KMS-11 (cell line): Measurements from ENCODE around the gene CTTNBP2.

Experiments
- H2AFZ ChIP-seq: fragments of 200-600 bp; sonication (generic); 2 replicates; pipeline ENCODE4 v1.6.1; 2016; ENCODE audit warnings: antibody characterized with exemption, mixed run types, low read depth
- H3K27ac ChIP-seq: fragments of 200-600 bp; sonication (generic); 2 replicates; pipeline ENCODE4 v1.6.1; 2016; ENCODE audit warnings: mild to moderate bottlenecking, mixed run types
- H3K27me3 ChIP-seq: fragments of 200-600 bp; sonication (generic); 2 replicates; pipeline ENCODE4 v1.6.1; 2017; ENCODE audit warnings: mild to moderate bottlenecking, low read depth, mixed run types, moderate library complexity; ENCODE audit not compliant: insufficient read depth
- H3K36me3 ChIP-seq: fragments of 200-600 bp; sonication (generic); 2 replicates; pipeline ENCODE4 v1.6.1; 2017; ENCODE audit warnings: mild to moderate bottlenecking, mixed run types; ENCODE audit not compliant: insufficient read depth
- H3K4me1 ChIP-seq: fragments of 200-600 bp; sonication (generic); 2 replicates; pipeline ENCODE4 v1.6.1; 2016; ENCODE audit warnings: mild to moderate bottlenecking, low read depth, mixed run types; ENCODE audit not compliant: poor library complexity, severe bottlenecking
- H3K4me2 ChIP-seq: fragments of 200-600 bp; sonication (generic); 2 replicates; pipeline ENCODE4 v1.7.0; 2016; ENCODE audit warnings: mild to moderate bottlenecking, mixed run types
- H3K4me3 ChIP-seq: fragments of 200-600 bp; sonication (generic); IDR thresholded peaks from 2 replicates; pipeline ENCODE4 v1.6.1; 2017; ENCODE audit warnings: low read depth, low read length, mixed read lengths; ENCODE audit not compliant: insufficient read depth
- H3K79me2 ChIP-seq: fragments of 200-600 bp; sonication (generic); 2 replicates; pipeline ENCODE4 v1.6.1; 2016; ENCODE audit warnings: low read depth, mixed run types; ENCODE audit not compliant: insufficient read depth
- H3K9ac ChIP-seq: fragments of 200-600 bp; sonication (generic); 2 replicates; pipeline ENCODE4 v1.6.1; 2016; ENCODE audit warnings: mild to moderate bottlenecking, mixed run types
- H4K20me1 ChIP-seq: fragments of 200-600 bp; sonication (generic); 2 replicates; pipeline ENCODE4 v1.6.1; 2016; ENCODE audit warnings: mild to moderate bottlenecking, mixed run types; ENCODE audit not compliant: insufficient read depth
- CTCF ChIP-seq: fragments of 200-600 bp; sonication (generic); conservative IDR thresholded peaks from 2 replicates; pipeline ENCODE4 v1.6.1; 2017; ENCODE audit warnings: low read depth, mild to moderate bottlenecking, antibody characterized with exemption, low read length, moderate library complexity, mixed read lengths

The CTTNBP2 gene

DNA sequence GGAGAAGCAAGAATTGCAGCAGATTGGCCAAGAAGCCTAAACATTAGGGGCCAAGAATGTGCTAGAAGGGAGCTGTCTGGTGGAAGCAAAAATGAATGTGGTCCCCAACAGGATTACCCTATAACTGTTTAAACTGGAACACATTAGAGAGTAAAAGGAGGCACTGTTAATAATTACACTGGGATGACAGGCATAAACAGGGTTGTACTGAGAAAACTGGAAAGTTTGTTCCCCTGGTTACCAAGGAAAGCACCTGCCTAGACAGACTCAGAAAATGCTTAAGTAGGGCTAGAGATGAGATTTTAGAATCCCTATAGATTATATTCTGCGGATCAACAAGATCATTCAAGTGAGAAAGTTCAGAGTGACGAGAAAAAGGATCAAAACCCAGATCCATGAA, 100.8 kb downstream of the CTTNBP2 start:
- H3K27me3 ChIP-seq, result no peaks in the 10 kb centered on the region
- no peaks in the 10 kb centered on the region for H3K79me2 ChIP-seq
- H3K4me3 ChIP-seq, result no peak overlapping the region
- H3K36me3 ChIP-seq, result no peaks in the 10 kb centered on the region
- H3K27ac ChIP-seq, result no peak overlapping the region
- H3K4me2 ChIP-seq, result no peak overlapping the region
- no peak overlapping the region for H3K9ac ChIP-seq
- no peak for TF ChIP-seq CTCF
- H3K4me1 ChIP-seq, result peaks cover 11% of the 10 kb centered on the region
- no peak overlapping the region for H2AFZ ChIP-seq
- H4K20me1 ChIP-seq, result no peaks in the 10 kb centered on the region

DNA sequence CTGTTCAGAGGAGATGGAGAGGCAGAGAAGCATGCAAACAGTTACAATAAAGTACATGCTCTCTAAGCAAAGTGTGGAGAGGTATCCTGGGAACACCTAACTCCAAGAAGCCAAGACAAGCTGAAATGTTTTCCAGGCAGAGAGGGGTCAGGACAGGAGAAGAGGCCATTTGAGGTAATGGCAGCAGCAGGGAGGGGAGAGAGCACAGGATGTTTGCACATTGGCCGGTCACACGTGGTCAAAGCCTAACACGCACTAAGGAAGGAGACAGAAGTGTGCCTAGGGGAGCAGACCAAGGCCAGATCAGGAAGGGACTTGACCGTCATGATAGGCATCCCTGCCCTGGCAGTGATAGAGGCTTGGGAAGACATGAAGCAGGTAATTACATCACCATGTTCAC, 101.5 kb downstream of the CTTNBP2 start:
- no peak overlapping the region for H3K9ac ChIP-seq
- H3K4me3 ChIP-seq, result no peak overlapping the region
- no peak for TF ChIP-seq CTCF
- H2AFZ ChIP-seq, result no peak overlapping the region
- no peaks in the 10 kb centered on the region for H4K20me1 ChIP-seq
- H3K27me3 ChIP-seq, result no peaks in the 10 kb centered on the region
- peaks cover 11% of the 10 kb centered on the region for H3K4me1 ChIP-seq
- H3K27ac ChIP-seq, result no peak overlapping the region
- H3K36me3 ChIP-seq, result no peaks in the 10 kb centered on the region
- no peaks in the 10 kb centered on the region for H3K79me2 ChIP-seq
- no peak overlapping the region for H3K4me2 ChIP-seq

- Histone ChIP-seq H3K27me3 (no peaks in the 10 kb centered on the region), H4K20me1 (no peaks in the 10 kb centered on the region), H2AFZ (no peak overlapping the region), H3K4me1 (peaks cover 6% of the 10 kb centered on the region), H3K4me2 (no peak overlapping the region), H3K4me3 (no peak overlapping the region), H3K27ac (no peak overlapping the region), H3K36me3 (no peaks in the 10 kb centered on the region), H3K79me2 (no peaks in the 10 kb centered on the region), H3K9ac (no peak overlapping the region)
- no peak for TF ChIP-seq CTCF
Observed at GRCh38 chr7:117769085-117769484, 104.2 kb downstream of the CTTNBP2 start.

DNA sequence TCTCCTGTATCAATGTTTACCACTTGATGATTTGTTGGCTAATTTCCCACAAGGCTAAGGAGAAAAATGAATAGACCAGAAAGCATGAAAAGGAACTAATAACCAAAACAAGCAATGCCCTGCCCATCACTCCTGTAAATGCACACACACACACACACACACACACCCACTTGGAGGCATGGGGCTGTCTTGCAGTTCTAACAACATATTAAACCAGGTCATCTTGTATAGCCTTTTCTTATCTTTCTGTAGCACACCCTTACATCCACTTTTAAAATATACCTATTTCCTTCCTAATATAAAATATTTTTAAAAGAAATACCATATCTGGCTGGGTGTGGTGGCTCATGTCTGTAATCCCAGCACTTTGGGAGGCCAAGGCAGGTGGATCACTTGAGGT, 105.3 kb downstream of the CTTNBP2 start:
- H4K20me1 ChIP-seq, result no peaks in the 10 kb centered on the region
- H3K79me2 ChIP-seq, result no peaks in the 10 kb centered on the region
- no peak overlapping the region for H3K4me3 ChIP-seq
- no peak overlapping the region for H2AFZ ChIP-seq
- no peaks in the 10 kb centered on the region for H3K27me3 ChIP-seq
- no peak overlapping the region for H3K4me2 ChIP-seq
- H3K9ac ChIP-seq, result no peak overlapping the region
- no peak for TF ChIP-seq CTCF
- H3K4me1 ChIP-seq, result peaks cover 6% of the 10 kb centered on the region
- H3K27ac ChIP-seq, result no peak overlapping the region
- H3K36me3 ChIP-seq, result no peaks in the 10 kb centered on the region

- Histone ChIP-seq H3K79me2 (no peaks in the 10 kb centered on the region), H3K4me1 (peaks cover 6% of the 10 kb centered on the region), H3K27ac (no peak overlapping the region), H3K36me3 (no peaks in the 10 kb centered on the region), H3K27me3 (no peaks in the 10 kb centered on the region), H2AFZ (no peak overlapping the region), H3K4me3 (no peak overlapping the region), H4K20me1 (no peaks in the 10 kb centered on the region), H3K9ac (no peak overlapping the region), H3K4me2 (no peak overlapping the region)
- no peak for TF ChIP-seq CTCF
Observed at GRCh38 chr7:117766913-117767312, 106.3 kb downstream of the CTTNBP2 start.
